Spleen (tissue), 11 donors: Measurements from ENCODE around the gene GRAP2. TPM values are rescaled to one million over a fixed set of nuclear protein-coding genes. Genes with fewer than 3 reads are reported as not detected.

Source experiments
- DNase-seq: peaks from one replicate; pipeline ENCODE4 v3.0.0-alpha.2; 2020
- H3K27ac ChIP-seq, 8 donors: fragments of 200-600 bp; sonication (generic) in 7 of 8; 1 replicate in 4 of 8; 2 replicates in 4 of 8; pipeline versions ENCODE4 v1.5.0 to v1.8.0; 2016 to 2021; ENCODE audit warnings: inconsistent platforms in 4 of 8, mild to moderate bottlenecking in 4 of 8, moderate library complexity in 1 of 8
- H3K27me3 ChIP-seq, 7 donors: fragments of 200-600 bp; sonication (generic) in 6 of 7; replicated peaks in 1 of 7; 1 replicate in 4 of 7; 2 replicates in 3 of 7; pipeline versions ENCODE4 v1.5.0 to v1.8.0; 2016 to 2021; ENCODE audit warnings: inconsistent platforms in 3 of 7, mild to moderate bottlenecking in 1 of 7
- H3K36me3 ChIP-seq, 6 donors: fragments of 200-600 bp; sonication (generic) in 5 of 6; 1 replicate in 4 of 6; 2 replicates in 2 of 6; pipeline versions ENCODE4 v1.5.0 to v1.8.0; 2016 to 2021; ENCODE audit warnings: inconsistent platforms in 2 of 6
- H3K4me1 ChIP-seq, 6 donors: fragments of 200-600 bp; sonication (generic) in 5 of 6; 1 replicate in 3 of 6; 2 replicates in 3 of 6; pipeline versions ENCODE4 v1.5.0 to v1.8.0; 2016 to 2021; ENCODE audit warnings: inconsistent platforms in 3 of 6
- H3K4me3 ChIP-seq, 8 donors: fragments of 200-600 bp; sonication (generic) in 7 of 8; 1 replicate in 4 of 8; 2 replicates in 4 of 8; pipeline versions ENCODE4 v1.5.0 to v1.8.0; 2016 to 2021; ENCODE audit warnings: inconsistent platforms in 4 of 8, mild to moderate bottlenecking in 4 of 8, moderate library complexity in 2 of 8
- H3K9me3 ChIP-seq, 8 donors: fragments of 200-600 bp; sonication (generic) in 7 of 8; 1 replicate in 4 of 8; 2 replicates in 4 of 8; pipeline versions ENCODE4 v1.5.0 to v1.8.0; 2016 to 2021; ENCODE audit warnings: inconsistent platforms in 4 of 8
- CTCF ChIP-seq, 11 experiments: fragments of 200-600 bp in 7 of 11; fragments of 450-650 bp in 4 of 11; sonication (generic) in 4 of 11; IDR thresholded peaks in 8 of 11; conservative IDR thresholded peaks in 3 of 11; 1 replicate in 7 of 11; 2 replicates in 4 of 11; pipeline versions ENCODE4 v1.4.0 to v1.8.0; 2016 to 2021; ENCODE audit warnings: antibody characterized with exemption in 11 of 11, inconsistent platforms in 4 of 11, mild to moderate bottlenecking in 1 of 11
- POLR2A ChIP-seq, 3 donors: fragments of 450-650 bp; IDR thresholded peaks; one replicate each; pipeline ENCODE4 v1.5.1; 2017; ENCODE audit warnings: antibody characterized with exemption in 3 of 3, mild to moderate bottlenecking in 1 of 3
- POLR2AphosphoS5 ChIP-seq, 3 donors: sonication (generic); formaldehyde crosslinking; IDR thresholded peaks; one replicate each; pipeline ENCODE4 v1.5.1; 2017; ENCODE audit warnings: antibody characterized with exemption in 3 of 3
- WGBS, 5 donors: extraction: QIAGEN DNeasy Blood & Tissue Kit in 3 of 5; methylation state at CpG; one replicate each; pipeline versions ENCODE4 v1.1.5 to v1.1.7; 2013 to 2018; 5-methylcytosine and 5-hydroxymethylcytosine counted together
- intact Hi-C: fragments of 100-400 bp; cut with DNase I; formaldehyde crosslinking; loops from one replicate; pipeline ENCODE4 v1.15.0; 2023; ENCODE audit warnings: low total_unique reads
- polyA plus RNA-seq, 3 donors: library from polyadenylated mRNA; stranded (reverse); fragments of 200-250 nt; gene quantifications; one replicate each; pipeline ENCODE4 v1.2.1, GENCODE V29; 2013
- total RNA-seq, 7 donors: library from RNA; depleted of rRNA in 3 of 7; stranded (reverse); fragments of >200 nt in 3 of 7; fragmentation: NEBNext Ultra II Directional in 4 of 7; extraction: Animal tissue kit (Norgen Biotek cat#: 25700) in 4 of 7; gene quantifications; one replicate each; pipeline versions ENCODE4 v1.1.0 to v1.2.1, GENCODE V29; 2016 to 2021
- donor health status: healthy with polysubstance abuse.
- donor health status: DM: no; HTN: no; CAD: no; lungs with moderate emphysema.
- donor health status: DM: no; HTN: no; CAD: no.
- donor health status: Bipolar disorder and iron deficiency.
- donor health status: healthy.
- donor health status: DM: no; HTN: no; CAD: no.
- donor health status: DM: yes; HTN: yes; CAD: no.

Gene GRAP2
- total and polyA plus RNA-seq, 10 donors = 3.1 to 40.3 (median 29.8) TPM

GRCh38 chr22:39984746-39985145, 83.9 kb downstream of the GRAP2 start:
- no peaks in the 10 kb centered on the region for H3K4me1 ChIP-seq
- intact Hi-C loops = no loop called here
- no peak for DNase-seq
- no peaks in the 10 kb centered on the region for H3K9me3 ChIP-seq
- 81 to 95% (median 88%) methylated on average over 2 of the region's 2 CpGs for WGBS, 5 donors
- no peaks in the 10 kb centered on the region for H3K36me3 ChIP-seq
- H3K4me3 ChIP-seq = no peak overlapping the region
- no peak for TF ChIP-seq POLR2A (IDR thresholded peaks at IDR 0.05)
- TF ChIP-seq POLR2AphosphoS5 (IDR thresholded peaks at IDR 0.05) = no peak
- no peak for TF ChIP-seq CTCF (IDR thresholded peaks at IDR 0.05 in 8 of 11, conservative IDR thresholded peaks at IDR 0.05 in 3 of 11)
- H3K27ac ChIP-seq = no peak overlapping the region
- peaks cover 0 to 12% (median 0%) of the 10 kb centered on the region in 7 donors for H3K27me3 ChIP-seq

GRCh38 chr22:39985383-39986035, 84.6 kb downstream of the GRAP2 start:
- TF ChIP-seq POLR2A (IDR thresholded peaks at IDR 0.05) (no peak), POLR2AphosphoS5 (IDR thresholded peaks at IDR 0.05) (no peak), CTCF (IDR thresholded peaks at IDR 0.05 in 8 of 11, conservative IDR thresholded peaks at IDR 0.05 in 3 of 11) (no peak)
- H3K4me1 ChIP-seq = no peaks in the 10 kb centered on the region
- WGBS, 5 donors = 79 to 83% (median 80%) methylated on average over 7 of the region's 7 CpGs
- H3K27me3 ChIP-seq = peaks cover 0 to 16% (median 0%) of the 10 kb centered on the region in 7 donors
- H3K4me3 ChIP-seq = no peak overlapping the region
- H3K9me3 ChIP-seq = no peaks in the 10 kb centered on the region
- H3K36me3 ChIP-seq = no peaks in the 10 kb centered on the region
- intact Hi-C loops = no loop called here
- DNase-seq = no peak
- H3K27ac ChIP-seq = no peak overlapping the region

GRCh38 chr22:39988386-39989114, 87.7 kb downstream of the GRAP2 start:
- DNase-seq = no peak
- Histone ChIP-seq H3K27ac (no peak overlapping the region), H3K36me3 (no peaks in the 10 kb centered on the region), H3K4me1 (no peaks in the 10 kb centered on the region), H3K9me3 (no peaks in the 10 kb centered on the region), H3K27me3 (peaks cover 0 to 33% (median 10%) of the 10 kb centered on the region in 7 donors), H3K4me3 (no peak overlapping the region)
- WGBS, 5 donors = 69 to 81% (median 78%) methylated on average over 10 of the region's 10 CpGs
- no peak for TF ChIP-seq CTCF (IDR thresholded peaks at IDR 0.05 in 8 of 11, conservative IDR thresholded peaks at IDR 0.05 in 3 of 11)
- intact Hi-C loops = no loop called here

- Histone ChIP-seq H3K27me3 (peaks cover 0 to 44% (median 21%) of the 10 kb centered on the region in 7 donors), H3K4me1 (peaks cover 0 to 9% (median 5%) of the 10 kb centered on the region in 6 donors), H3K27ac (no peak overlapping the region), H3K9me3 (no peaks in the 10 kb centered on the region), H3K4me3 (no peak overlapping the region), H3K36me3 (no peaks in the 10 kb centered on the region)
- intact Hi-C loops = no loop called here
- WGBS, 5 donors = 82 to 95% (median 85%) methylated on average over 7 of the region's 7 CpGs
- DNase-seq = no peak
- TF ChIP-seq POLR2A (IDR thresholded peaks at IDR 0.05) (no peak), POLR2AphosphoS5 (IDR thresholded peaks at IDR 0.05) (no peak), CTCF (IDR thresholded peaks at IDR 0.05 in 8 of 11, conservative IDR thresholded peaks at IDR 0.05 in 3 of 11) (no peak)
Observed at GRCh38 chr22:39989633-39990032, 88.7 kb downstream of the GRAP2 start.
